Measurements from ENCODE around the gene PDXDC1.
"Not testable (repeated sequence)": the region's sequence is repeated elsewhere in the genome, so short reads cannot be mapped to it uniquely, and the experiment has no call there.

- TF ChIP-seq, protein P1, sequence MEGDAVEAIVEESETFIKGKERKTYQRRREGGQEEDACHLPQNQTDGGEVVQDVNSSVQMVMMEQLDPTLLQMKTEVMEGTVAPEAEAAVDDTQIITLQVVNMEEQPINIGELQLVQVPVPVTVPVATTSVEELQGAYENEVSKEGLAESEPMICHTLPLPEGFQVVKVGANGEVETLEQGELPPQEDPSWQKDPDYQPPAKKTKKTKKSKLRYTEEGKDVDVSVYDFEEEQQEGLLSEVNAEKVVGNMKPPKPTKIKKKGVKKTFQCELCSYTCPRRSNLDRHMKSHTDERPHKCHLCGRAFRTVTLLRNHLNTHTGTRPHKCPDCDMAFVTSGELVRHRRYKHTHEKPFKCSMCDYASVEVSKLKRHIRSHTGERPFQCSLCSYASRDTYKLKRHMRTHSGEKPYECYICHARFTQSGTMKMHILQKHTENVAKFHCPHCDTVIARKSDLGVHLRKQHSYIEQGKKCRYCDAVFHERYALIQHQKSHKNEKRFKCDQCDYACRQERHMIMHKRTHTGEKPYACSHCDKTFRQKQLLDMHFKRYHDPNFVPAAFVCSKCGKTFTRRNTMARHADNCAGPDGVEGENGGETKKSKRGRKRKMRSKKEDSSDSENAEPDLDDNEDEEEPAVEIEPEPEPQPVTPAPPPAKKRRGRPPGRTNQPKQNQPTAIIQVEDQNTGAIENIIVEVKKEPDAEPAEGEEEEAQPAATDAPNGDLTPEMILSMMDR (IDR thresholded peaks at IDR 0.05; ENCODE audit: insufficient read depth, low read length, poor library complexity, severe bottlenecking): not testable (repeated sequence)
- not testable (repeated sequence) for TF ChIP-seq EZH2phosphoT487 (conservative IDR thresholded peaks at IDR 0.05; ENCODE audit: low read length)
Observed at GRCh38 chr16:15132719-15133428, 158.0 kb downstream of the PDXDC1 start.
